Measurements from ENCODE around the gene TGFBR2. TPM values are rescaled to one million over a fixed set of nuclear protein-coding genes. Genes with fewer than 3 reads are reported as not detected.
"Not testable (repeated sequence)": the region's sequence is repeated elsewhere in the genome, so short reads cannot be mapped to it uniquely, and the experiment has no call there.

The TGFBR2 gene
- total and polyA plus RNA-seq, 3 experiments from 2014 or later = 55.3 to 108 (median 56.3) TPM

- no peaks in the 10 kb centered on the region for H3K9me3 ChIP-seq (ENCODE audit: low read length)
- no peak overlapping the region for H3K4me3 ChIP-seq (ENCODE audit: low read length)
- peaks cover 86 to 100% (median 98%) of the 10 kb centered on the region in 3 donors for H3K4me1 Mint-ChIP-seq
- peaks cover 81% of the 10 kb centered on the region for H3K4me1 ChIP-seq (ENCODE audit: insufficient read depth, low read length)
- H3K27ac Mint-ChIP-seq = peak overlapping the region; percentile 25 to 90 (median 72)
- DNase-seq = no peak
- POLR2A ChIA-PET = no interaction called here
- peaks cover 27 to 65% (median 45%) of the 10 kb centered on the region in 3 donors for H3K36me3 Mint-ChIP-seq
- no peaks in the 10 kb centered on the region for H3K27me3 Mint-ChIP-seq
- H3K27ac ChIP-seq (ENCODE audit: low read depth, low read length) = no peak overlapping the region
- H3K36me3 ChIP-seq (ENCODE audit: insufficient read depth, low read length) = peaks cover 21% of the 10 kb centered on the region
- H3K9me3 Mint-ChIP-seq = no peaks in the 10 kb centered on the region
- H3K4me3 Mint-ChIP-seq = peak overlapping the region in 1 of 7 donors; percentile 19
- H3K27me3 ChIP-seq (ENCODE audit: insufficient read depth, low read length, poor library complexity, severe bottlenecking) = no peaks in the 10 kb centered on the region
- CTCF ChIA-PET = interaction anchor here (1.4 kb wide), 1 partner anchor 10 kb away, joined by 3 read pairs; no protein-coding TSS in a partner anchor
Observed at GRCh38 chr3:30668051-30668609, 61.7 kb downstream of the TGFBR2 start.

GRCh38 chr3:30669360-30669934, 63.0 kb downstream of the TGFBR2 start:
- H3K36me3 ChIP-seq (ENCODE audit: insufficient read depth, low read length) = peaks cover 27% of the 10 kb centered on the region
- H3K4me1 Mint-ChIP-seq = peaks cover 86 to 100% (median 98%) of the 10 kb centered on the region in 3 donors
- not testable (repeated sequence) for H3K4me3 Mint-ChIP-seq

GRCh38 chr3:30670292-30670691, 63.9 kb downstream of the TGFBR2 start:
- H3K36me3 ChIP-seq (ENCODE audit: insufficient read depth, low read length) = peaks cover 32% of the 10 kb centered on the region

More at GRCh38 chr3:30669360-30669934, 63.0 kb downstream of the TGFBR2 start:
- H3K27me3 Mint-ChIP-seq; H3K9me3 Mint-ChIP-seq; H3K9me3 ChIP-seq (ENCODE audit: low read length); H3K27ac ChIP-seq (ENCODE audit: low read depth, low read length); H3K4me3 ChIP-seq (ENCODE audit: low read length); H3K27me3 ChIP-seq (ENCODE audit: insufficient read depth, low read length, poor library complexity, severe bottlenecking); DNase-seq; POLR2A ChIA-PET: not testable (repeated sequence)
- CTCF ChIA-PET = interaction anchor here (1.0 to 1.4 kb wide), 2 partner anchors 11 to 15 kb away, joined by 3 read pairs; no protein-coding TSS in a partner anchor
- peaks cover 79% of the 10 kb centered on the region for H3K4me1 ChIP-seq (ENCODE audit: insufficient read depth, low read length)
- peaks cover 33 to 71% (median 49%) of the 10 kb centered on the region in 3 donors for H3K36me3 Mint-ChIP-seq
- H3K27ac Mint-ChIP-seq = peak overlapping the region in 5 of 8 donors; percentile 47 to 86 (median 61)

GRCh38 chr3:30671527-30672286, 65.3 kb downstream of the TGFBR2 start:
- no peaks in the 10 kb centered on the region for H3K27me3 ChIP-seq (ENCODE audit: insufficient read depth, low read length, poor library complexity, severe bottlenecking)
- H3K4me1 ChIP-seq (ENCODE audit: insufficient read depth, low read length) = peaks cover 67% of the 10 kb centered on the region
- Mint-ChIP-seq H3K27ac (peak overlapping the region in 4 of 8 donors; percentile 67 to 85 (median 74)), H3K4me3 (peak overlapping the region in 1 of 7 donors; percentile 40), H3K27me3 (no peaks in the 10 kb centered on the region), H3K4me1 (peaks cover 82 to 99% (median 98%) of the 10 kb centered on the region in 3 donors), H3K9me3 (no peaks in the 10 kb centered on the region), H3K36me3 (peaks cover 37 to 90% (median 67%) of the 10 kb centered on the region in 3 donors)
- peaks cover 32% of the 10 kb centered on the region for H3K36me3 ChIP-seq (ENCODE audit: insufficient read depth, low read length)
- ChIA-PET CTCF (no interaction called here), POLR2A (no interaction called here)
- no peak overlapping the region for H3K27ac ChIP-seq (ENCODE audit: low read depth, low read length)
- DNase-seq = no peak
- H3K4me3 ChIP-seq (ENCODE audit: low read length) = no peak overlapping the region
- no peaks in the 10 kb centered on the region for H3K9me3 ChIP-seq (ENCODE audit: low read length)

More at GRCh38 chr3:30670292-30670691, 63.9 kb downstream of the TGFBR2 start:
- Mint-ChIP-seq H3K4me3 (peak overlapping the region in 1 of 7 donors; percentile 57), H3K27me3 (no peaks in the 10 kb centered on the region), H3K36me3 (peaks cover 33 to 78% (median 57%) of the 10 kb centered on the region in 3 donors), H3K4me1 (peaks cover 84 to 99% (median 98%) of the 10 kb centered on the region in 3 donors), H3K27ac (peak overlapping the region in 7 of 8 donors; percentile 2 to 76 (median 39)), H3K9me3 (no peaks in the 10 kb centered on the region)
- H3K4me1 ChIP-seq (ENCODE audit: insufficient read depth, low read length) = peaks cover 75% of the 10 kb centered on the region
- H3K4me3 ChIP-seq (ENCODE audit: low read length) = no peak overlapping the region
- CTCF ChIA-PET = interaction anchor here (1.0 kb wide), 1 partner anchor 16 kb away, joined by 3 read pairs; no protein-coding TSS in a partner anchor
- POLR2A ChIA-PET = no interaction called here
- no peak for DNase-seq
- no peaks in the 10 kb centered on the region for H3K9me3 ChIP-seq (ENCODE audit: low read length)
- H3K27ac ChIP-seq (ENCODE audit: low read depth, low read length) = no peak overlapping the region
- H3K27me3 ChIP-seq (ENCODE audit: insufficient read depth, low read length, poor library complexity, severe bottlenecking) = no peaks in the 10 kb centered on the region

GRCh38 chr3:30672287-30672735, 65.9 kb downstream of the TGFBR2 start:
- CTCF ChIA-PET = no interaction called here
- Histone ChIP-seq H3K27me3 (ENCODE audit: insufficient read depth, low read length, poor library complexity, severe bottlenecking) (no peaks in the 10 kb centered on the region), H3K4me3 (ENCODE audit: low read length) (no peak overlapping the region), H3K36me3 (ENCODE audit: insufficient read depth, low read length) (peaks cover 35% of the 10 kb centered on the region), H3K27ac (ENCODE audit: low read depth, low read length) (no peak overlapping the region), H3K9me3 (ENCODE audit: low read length) (no peaks in the 10 kb centered on the region), H3K4me1 (ENCODE audit: insufficient read depth, low read length) (peaks cover 67% of the 10 kb centered on the region)
- Mint-ChIP-seq H3K4me3 (no peak overlapping the region), H3K9me3 (no peaks in the 10 kb centered on the region), H3K4me1 (peaks cover 81 to 99% (median 98%) of the 10 kb centered on the region in 3 donors), H3K27ac (peak overlapping the region in 6 of 8 donors; percentile 2 to 88 (median 38)), H3K36me3 (peaks cover 43 to 95% (median 72%) of the 10 kb centered on the region in 3 donors), H3K27me3 (no peaks in the 10 kb centered on the region)
- POLR2A ChIA-PET = no interaction called here
- DNase-seq = no peak

- no peak overlapping the region for H3K4me3 ChIP-seq (ENCODE audit: low read length)
- Mint-ChIP-seq H3K4me3 (peak overlapping the region in 1 of 7 donors; percentile 13), H3K9me3 (no peaks in the 10 kb centered on the region), H3K27me3 (no peaks in the 10 kb centered on the region), H3K36me3 (peaks cover 49 to 99% (median 76%) of the 10 kb centered on the region in 3 donors), H3K4me1 (peaks cover 82 to 99% (median 99%) of the 10 kb centered on the region in 3 donors), H3K27ac (peak overlapping the region in 7 of 8 donors; percentile 3 to 88 (median 47))
- no peak overlapping the region for H3K27ac ChIP-seq (ENCODE audit: low read depth, low read length)
- CTCF ChIA-PET = no interaction called here
- no peaks in the 10 kb centered on the region for H3K27me3 ChIP-seq (ENCODE audit: insufficient read depth, low read length, poor library complexity, severe bottlenecking)
- peaks cover 41% of the 10 kb centered on the region for H3K36me3 ChIP-seq (ENCODE audit: insufficient read depth, low read length)
- no peaks in the 10 kb centered on the region for H3K9me3 ChIP-seq (ENCODE audit: low read length)
- H3K4me1 ChIP-seq (ENCODE audit: insufficient read depth, low read length) = peaks cover 67% of the 10 kb centered on the region
- DNase-seq = no peak
- POLR2A ChIA-PET = no interaction called here
Observed at GRCh38 chr3:30672959-30673358, 66.6 kb downstream of the TGFBR2 start.

- H3K4me3 Mint-ChIP-seq = peak overlapping the region in 3 of 7 donors; percentile 1 to 22 (median 5)
- no peaks in the 10 kb centered on the region for H3K9me3 Mint-ChIP-seq
- Histone ChIP-seq H3K27ac (ENCODE audit: low read depth, low read length) (no peak overlapping the region), H3K4me3 (ENCODE audit: low read length) (no peak overlapping the region), H3K4me1 (ENCODE audit: insufficient read depth, low read length) (peaks cover 61% of the 10 kb centered on the region), H3K9me3 (ENCODE audit: low read length) (no peaks in the 10 kb centered on the region), H3K36me3 (ENCODE audit: insufficient read depth, low read length) (peaks cover 46% of the 10 kb centered on the region), H3K27me3 (ENCODE audit: insufficient read depth, low read length, poor library complexity, severe bottlenecking) (no peaks in the 10 kb centered on the region)
- peak overlapping the region in 7 of 8 donors; percentile 6 to 88 (median 33) for H3K27ac Mint-ChIP-seq
- peaks cover 78 to 95% (median 94%) of the 10 kb centered on the region in 3 donors for H3K4me1 Mint-ChIP-seq
- H3K36me3 Mint-ChIP-seq = peaks cover 48 to 99% (median 72%) of the 10 kb centered on the region in 3 donors
- CTCF ChIA-PET = interaction anchor here (1.3 kb wide), 1 partner anchor 15 kb away, joined by 3 read pairs; no protein-coding TSS in a partner anchor
- H3K27me3 Mint-ChIP-seq = no peaks in the 10 kb centered on the region
- peak in 1 of 5 donors; percentile 41 for DNase-seq
- POLR2A ChIA-PET = interaction anchor here (1.0 kb wide), 1 partner anchor 66 kb away, joined by 3 read pairs; no protein-coding TSS in a partner anchor
Observed at GRCh38 chr3:30673425-30674341, 67.3 kb downstream of the TGFBR2 start.

Data from CD8-positive, alpha-beta memory T cell (primary cell).